GM19397 (cell line): ENCODE results near the gene CPTP.

Source experiments
- ATAC-seq: cut with Tn5 transposase; IDR thresholded peaks from one replicate; pipeline ENCODE4 v1.9.1; 2021; ENCODE audit warnings: mild to moderate bottlenecking, moderate library complexity; ENCODE audit not compliant: unreplicated experiment

Gene CPTP

DNA sequence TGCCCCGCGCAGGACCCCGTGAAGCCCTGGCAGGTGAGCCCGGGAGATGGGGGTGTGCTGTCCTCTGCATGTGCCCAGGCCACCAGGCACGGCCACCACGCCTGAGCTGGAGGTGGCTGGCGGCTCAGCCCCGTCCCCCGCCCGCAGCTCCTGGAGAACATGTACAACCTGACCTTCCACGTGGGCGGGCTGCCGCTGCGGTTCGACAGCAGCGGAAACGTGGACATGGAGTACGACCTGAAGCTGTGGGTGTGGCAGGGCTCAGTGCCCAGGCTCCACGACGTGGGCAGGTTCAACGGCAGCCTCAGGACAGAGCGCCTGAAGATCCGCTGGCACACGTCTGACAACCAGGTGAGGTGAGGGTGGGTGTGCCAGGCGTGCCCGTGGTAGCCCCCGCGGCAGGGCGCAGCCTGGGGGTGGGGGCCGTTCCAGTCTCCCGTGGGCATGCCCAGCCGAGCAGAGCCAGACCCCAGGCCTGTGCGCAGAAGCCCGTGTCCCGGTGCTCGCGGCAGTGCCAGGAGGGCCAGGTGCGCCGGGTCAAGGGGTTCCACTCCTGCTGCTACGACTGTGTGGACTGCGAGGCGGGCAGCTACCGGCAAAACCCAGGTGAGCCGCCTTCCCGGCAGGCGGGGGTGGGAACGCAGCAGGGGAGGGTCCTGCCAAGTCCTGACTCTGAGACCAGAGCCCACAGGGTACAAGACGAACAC is 8.3 kb downstream of the CPTP start:
- no peak for ATAC-seq

DNA sequence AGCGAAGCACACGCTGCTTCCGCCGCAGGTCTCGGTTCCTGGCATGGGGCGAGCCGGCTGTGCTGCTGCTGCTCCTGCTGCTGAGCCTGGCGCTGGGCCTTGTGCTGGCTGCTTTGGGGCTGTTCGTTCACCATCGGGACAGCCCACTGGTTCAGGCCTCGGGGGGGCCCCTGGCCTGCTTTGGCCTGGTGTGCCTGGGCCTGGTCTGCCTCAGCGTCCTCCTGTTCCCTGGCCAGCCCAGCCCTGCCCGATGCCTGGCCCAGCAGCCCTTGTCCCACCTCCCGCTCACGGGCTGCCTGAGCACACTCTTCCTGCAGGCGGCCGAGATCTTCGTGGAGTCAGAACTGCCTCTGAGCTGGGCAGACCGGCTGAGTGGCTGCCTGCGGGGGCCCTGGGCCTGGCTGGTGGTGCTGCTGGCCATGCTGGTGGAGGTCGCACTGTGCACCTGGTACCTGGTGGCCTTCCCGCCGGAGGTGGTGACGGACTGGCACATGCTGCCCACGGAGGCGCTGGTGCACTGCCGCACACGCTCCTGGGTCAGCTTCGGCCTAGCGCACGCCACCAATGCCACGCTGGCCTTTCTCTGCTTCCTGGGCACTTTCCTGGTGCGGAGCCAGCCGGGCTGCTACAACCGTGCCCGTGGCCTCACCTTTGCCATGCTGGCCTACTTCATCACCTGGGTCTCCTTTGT is 9.1 kb downstream of the CPTP start:
- no peak for ATAC-seq

DNA sequence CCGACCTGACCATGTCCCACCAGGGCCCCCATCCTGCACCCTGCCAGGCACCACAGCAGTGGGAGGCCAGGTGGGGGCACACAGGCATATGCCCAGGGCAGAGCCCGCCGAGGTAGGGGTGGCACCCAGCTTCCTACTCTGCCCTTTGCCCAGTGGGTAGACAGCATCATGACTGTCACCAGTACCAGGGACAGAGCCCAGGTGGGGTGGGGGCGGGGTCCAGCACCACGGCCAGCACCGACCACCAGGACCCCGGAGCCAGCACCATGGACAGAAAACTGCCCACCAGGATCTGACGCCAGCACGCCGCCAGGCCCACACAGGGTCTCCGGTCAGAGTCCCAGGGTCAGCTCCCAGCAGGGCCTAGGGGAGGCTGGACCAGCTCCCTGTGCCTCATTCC is 10.2 kb downstream of the CPTP start:
- no peak for ATAC-seq

DNA sequence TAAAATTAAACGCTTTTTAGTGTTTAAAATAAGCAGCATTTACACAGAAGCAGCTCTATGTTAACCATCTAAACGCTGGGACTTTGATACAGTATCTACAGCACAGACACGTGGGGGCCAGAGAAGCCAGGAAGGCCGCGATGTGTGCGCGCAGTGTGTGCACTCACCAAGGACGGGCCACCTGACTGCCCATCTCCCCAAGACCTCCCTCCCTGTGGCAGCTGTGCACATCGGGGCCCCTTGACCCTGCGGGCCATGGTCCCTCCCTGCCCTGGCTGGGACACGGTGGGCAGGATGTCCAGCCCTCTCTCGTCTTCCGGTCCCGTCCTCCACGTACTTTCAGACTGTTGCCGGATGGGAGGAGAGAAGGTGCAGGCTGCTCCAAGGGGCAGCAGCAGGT is 10.7 kb downstream of the CPTP start:
- ATAC-seq = no peak

DNA sequence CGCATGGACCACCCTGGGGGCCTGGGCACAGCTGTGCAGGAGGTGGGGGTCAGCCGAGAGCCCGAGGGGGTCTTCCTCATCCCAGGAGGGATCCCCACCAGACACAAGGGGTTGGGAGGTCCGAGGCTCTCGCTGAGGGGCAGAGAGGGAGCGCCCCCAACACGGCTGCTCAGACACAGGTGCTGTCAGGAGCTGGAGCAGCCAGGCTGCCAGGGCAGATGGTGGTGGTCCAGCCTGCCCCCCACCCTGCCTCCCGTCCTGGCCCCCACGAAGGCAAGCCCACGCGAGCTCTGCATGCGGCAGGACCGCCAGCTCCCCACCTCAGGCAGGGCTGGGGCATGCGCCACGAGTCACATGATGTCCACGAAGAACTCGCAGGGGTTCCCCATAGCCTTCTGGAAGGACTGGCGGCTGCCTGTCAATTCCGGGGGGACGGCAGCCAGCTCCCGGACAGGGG is 11.2 kb downstream of the CPTP start:
- no peak for ATAC-seq

DNA sequence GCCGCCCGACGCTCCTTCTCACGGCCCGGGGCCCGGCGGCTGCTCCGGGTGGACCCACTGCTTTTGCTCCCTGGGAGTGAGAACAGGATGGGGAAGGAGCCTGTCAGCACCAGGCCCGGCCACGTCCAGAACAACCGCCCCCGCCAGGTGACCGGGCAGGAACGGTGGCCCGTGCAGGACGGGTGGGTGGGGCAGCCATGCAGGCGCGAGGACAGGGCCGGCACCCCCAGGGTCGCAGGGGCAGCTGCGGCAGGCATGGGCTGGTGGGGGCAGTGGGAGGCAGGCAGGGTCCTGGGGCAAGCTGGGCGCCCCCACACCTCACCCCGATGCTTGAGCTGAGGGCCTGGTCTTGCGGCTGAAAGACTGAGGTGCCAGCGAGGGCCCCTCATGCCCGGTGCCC is 11.8 kb downstream of the CPTP start:
- ATAC-seq = no peak

DNA sequence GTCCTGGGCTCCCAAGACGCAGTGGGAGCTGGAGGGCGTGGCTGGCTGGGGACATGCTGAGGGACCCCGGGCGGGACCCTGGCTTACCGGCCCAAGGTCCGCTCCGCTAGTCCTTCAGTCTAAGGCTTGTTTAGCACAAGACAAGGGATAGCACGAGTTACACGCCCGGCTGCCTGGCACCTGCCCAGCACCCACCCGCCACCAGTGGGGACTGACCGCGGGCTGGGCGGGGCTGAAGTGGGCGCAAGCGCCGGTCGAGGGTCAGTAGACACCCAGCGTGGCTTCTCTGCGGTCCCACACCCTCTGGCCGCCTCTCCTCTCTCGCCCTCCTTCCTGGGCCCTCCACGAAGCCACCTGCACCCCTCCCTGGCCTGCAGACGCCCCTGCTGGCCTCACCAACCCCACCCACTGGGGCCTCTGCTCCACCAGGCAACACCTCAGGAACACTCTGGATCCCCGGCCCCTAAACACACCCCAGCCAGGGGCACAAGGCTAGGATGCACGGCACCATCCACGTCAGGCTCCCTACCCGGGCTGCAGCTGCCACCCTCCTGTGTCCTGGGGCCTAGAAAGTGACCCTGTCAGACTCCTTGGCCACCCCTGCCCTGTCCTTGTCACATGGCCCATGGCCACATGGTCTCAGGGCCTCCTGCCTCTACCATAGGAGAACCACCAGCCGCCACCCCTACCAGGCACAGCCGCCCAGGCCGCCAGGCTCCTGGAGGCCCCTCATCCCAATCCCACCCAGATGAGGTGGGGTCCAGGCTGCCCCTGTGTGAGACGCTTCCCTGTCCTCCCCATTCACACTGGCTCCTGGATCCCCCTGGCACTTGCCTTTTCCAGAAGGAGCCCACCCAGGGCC is 12.6 kb downstream of the CPTP start:
- ATAC-seq = no peak

DNA sequence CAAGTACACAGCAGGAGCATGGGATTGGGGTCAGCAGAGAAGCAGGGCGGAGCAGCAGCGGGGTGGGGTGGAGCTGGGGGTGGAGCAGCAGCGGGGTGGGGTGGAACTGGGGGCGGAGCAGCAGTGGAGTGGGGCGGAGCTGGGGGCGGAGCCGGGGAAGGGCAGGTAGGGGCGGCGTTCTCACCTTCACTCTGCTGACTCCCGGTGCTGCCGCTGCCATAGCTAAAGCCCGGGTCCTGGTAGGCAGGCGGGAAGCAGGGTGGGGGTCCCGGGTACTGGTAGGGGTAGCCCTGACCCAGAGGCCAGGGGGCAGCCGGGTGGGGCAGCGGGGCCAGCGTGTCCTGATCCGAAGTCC is 13.2 kb downstream of the CPTP start:
- ATAC-seq = no peak

DNA sequence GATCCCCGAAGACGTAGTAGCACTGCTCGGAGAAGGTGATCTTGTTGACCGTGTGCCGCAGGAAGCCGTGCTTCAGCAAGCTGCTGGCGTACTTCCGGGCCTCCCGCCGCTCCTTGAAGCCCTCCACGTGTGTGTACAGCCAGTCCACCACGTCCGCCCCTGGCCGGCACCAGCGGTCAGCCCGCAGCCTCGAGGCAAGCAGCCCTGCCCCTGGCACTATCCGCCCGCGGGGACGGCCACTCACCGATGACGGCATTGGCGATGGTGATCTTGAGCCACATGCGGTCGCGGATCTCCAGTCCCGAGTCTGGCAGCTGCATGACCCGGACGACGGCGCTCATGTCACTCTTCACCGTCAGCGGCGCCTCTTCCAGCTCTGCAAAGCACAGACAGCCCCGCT is 13.7 kb downstream of the CPTP start:
- no peak for ATAC-seq

DNA sequence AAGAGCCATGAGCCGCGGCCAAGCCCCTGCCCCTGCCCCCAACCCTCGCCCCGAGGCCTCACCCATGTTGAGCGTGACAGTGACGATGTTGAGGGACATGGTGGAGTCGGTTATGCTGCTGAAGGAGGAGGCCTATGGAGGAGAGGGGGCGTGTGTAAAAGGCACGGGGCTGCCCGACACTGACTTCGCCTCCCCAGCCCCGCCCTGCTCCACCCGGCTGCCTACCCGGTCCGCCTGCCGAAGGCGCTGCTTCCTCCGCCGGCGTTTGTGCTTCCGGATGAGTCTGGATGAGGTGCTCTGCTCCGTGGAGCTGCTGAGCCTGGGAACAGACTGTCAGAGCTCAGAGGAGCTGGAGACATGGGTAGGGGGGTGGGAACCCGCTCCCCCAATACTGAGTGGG is 15.6 kb downstream of the CPTP start:
- no peak for ATAC-seq

DNA sequence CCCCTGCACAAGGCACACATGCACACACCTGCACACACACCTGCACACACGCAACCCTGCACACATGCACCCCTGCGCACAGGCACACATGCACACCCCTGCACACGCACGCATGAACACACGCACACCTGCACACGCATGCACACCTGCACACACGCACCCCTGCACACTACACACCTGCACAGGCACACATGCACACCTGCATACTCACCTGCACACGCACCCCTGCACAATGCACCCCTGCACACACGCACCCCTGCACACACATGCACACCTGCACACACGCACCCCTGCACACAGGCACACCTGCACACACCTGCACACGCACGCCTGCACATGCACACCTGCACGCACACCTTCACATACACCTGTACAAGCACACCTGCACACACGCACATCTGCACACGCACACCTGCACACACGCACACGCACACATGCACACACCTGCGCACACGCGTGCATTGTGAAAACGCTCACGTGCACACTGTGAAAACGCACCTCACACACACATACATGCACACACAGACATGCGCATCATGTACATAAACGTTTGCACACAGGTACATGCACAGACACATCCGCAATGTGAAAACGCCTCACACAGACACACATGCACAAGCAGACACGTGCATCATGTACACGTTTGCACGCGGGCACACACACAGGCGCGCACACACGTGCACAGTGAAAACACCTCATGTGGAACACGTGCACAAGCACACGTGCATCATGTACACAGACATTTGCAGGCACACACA is 16.4 kb downstream of the CPTP start:
- ATAC-seq = no peak

DNA sequence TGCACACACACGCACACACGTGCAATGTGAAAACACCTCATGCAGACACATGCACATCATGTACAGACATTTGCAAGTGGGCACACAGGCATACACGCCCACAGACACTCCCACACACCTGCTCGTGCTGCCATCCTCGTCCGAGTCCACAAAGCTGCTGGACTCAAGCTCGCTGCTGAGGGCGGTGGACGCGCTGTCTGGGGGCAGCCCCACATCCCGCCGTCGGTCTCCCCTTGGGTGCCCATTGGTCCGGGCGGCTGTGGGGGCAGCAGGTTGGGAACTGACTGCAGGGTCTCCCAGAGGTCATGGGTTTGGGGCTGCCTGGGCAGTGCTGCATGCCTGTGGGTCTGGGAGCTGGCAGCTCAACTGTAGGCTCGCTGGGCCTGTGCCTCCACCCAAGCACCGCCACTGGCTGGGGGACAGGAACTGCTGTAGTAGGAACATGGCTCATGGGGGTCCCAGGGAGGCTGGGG is 17.0 kb downstream of the CPTP start:
- no peak for ATAC-seq

DNA sequence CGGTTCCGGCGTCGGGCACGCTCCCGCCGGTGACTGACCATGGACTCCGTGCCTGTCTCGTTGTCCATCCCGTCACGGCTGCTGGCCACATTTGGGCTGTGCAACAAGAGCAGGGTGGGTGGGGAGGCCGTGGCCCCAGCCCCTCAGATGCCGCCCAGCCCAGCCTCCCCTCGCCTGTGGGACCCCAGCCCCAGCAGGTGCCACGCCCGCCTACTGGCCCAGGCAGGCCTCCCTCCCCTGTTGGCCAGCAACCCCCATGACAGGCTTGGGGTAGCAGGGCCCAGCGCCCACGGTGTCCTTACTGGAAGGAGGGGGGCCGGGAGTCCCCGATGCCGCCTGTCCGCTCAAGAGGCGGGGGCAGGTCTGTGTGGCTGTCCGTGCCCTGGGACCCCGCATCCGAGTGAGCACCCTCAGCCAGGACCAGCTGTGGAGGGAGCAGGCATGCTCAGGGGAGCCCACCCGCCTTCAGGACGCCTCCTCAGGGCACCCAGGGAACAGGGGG is 17.5 kb downstream of the CPTP start:
- no peak for ATAC-seq

DNA sequence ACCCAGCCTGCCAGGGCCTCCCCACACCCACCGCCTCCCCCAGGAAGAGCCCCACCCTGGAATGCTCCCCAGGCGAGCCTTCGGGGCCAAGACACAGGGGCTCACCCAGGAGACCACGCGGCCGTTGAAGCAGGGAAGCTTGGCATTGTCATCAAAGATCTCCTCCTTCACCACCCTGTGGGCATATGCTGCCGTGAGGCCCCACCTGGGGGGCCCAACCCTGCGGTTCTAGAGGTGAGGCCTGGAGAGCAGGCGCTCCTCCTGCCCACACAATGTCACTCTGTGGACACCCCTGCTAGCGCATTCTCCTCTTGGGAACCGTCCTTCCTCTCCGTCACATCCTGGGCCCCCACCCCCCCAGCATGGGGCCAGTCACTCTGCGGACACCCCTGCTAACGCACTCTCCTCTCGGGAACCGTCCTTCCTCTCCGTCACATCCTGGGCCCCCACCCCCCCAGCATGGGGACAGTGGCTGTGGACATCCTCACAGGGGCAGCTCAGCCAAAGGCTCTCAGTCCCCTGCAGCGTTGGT is 18.0 kb downstream of the CPTP start:
- no peak for ATAC-seq

DNA sequence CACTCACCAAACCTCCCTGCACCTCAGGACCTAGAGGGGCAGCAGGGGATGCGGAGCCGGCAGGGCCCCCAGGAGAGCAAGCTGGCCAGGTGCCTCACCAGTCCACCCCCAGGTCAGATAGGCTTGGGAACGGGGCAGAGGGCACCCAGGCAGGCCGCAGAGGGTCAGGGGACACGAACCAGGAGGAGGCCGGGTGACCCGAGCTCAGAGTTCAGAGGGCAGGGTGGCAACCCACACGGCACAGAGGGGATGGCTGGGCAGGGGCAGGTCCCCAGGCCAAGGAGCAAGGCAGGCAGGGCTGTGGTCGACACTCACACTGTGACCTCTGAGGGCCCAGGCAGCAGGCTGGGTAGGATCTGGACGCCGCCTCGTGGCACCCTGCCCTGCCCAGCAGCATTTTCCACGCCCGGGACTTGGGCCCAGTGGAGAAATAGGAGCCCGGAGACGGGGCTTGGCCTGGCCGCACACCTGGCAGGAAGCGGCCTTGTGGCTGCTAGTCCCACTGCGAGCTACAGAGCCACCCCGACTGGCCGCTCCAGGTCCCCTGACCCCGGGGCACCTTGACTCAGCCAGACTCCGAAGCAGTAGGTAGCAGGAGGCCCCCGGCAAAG is 19.3 kb downstream of the CPTP start:
- no peak for ATAC-seq

DNA sequence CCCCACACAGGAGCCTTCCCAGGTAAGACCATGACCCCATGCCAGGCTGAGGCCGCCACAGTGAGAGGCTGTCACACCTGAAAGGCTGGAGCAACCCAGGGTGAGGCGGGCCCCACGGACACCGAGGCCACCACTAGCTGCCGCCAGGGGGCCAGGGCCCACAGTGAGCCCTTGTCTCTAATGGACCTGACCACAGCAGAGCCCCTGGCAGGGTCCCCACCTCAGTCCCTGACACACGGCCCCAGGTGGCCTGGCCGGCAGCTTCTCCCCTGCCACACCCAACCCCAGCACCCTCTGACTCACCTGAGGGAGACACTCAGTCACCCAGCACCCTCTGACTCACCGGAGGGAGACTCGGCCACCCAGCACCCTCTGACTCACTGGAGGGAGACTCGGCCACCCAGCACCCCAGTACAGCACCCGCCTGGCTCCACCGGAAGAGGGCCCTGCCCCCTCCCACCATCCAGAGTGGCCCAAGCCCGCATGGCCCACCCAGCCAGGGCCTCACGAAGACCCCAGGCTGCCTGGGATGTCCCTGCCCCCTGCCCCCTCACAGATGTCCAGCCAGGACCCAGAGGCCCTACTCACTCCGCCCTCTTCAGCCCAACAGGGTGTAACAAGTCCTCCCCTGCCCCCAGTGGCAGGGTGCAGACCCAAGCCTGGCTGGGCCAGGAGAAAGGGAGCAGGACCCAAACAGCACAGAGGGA is 20.2 kb downstream of the CPTP start:
- no peak for ATAC-seq

DNA sequence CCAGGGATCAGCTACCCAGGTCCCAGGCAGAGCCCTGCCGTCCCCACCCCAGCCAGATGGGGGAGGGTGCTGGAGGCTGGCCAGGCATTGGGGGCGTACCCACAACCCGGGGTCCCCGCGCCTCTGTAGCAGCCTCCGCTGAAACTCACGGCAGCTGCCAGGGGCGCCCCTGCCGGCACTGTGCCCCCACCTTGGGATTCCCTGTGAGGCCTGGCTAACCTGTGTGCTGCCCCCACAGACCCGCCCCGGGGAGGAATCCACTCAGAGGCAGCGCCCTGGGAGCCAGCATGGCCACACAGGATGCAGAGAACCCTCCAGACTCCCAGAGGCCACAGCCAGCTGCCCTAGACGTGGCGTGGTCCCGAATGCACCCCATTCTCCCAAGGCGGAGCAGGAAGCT is 20.8 kb downstream of the CPTP start:
- no peak for ATAC-seq

DNA sequence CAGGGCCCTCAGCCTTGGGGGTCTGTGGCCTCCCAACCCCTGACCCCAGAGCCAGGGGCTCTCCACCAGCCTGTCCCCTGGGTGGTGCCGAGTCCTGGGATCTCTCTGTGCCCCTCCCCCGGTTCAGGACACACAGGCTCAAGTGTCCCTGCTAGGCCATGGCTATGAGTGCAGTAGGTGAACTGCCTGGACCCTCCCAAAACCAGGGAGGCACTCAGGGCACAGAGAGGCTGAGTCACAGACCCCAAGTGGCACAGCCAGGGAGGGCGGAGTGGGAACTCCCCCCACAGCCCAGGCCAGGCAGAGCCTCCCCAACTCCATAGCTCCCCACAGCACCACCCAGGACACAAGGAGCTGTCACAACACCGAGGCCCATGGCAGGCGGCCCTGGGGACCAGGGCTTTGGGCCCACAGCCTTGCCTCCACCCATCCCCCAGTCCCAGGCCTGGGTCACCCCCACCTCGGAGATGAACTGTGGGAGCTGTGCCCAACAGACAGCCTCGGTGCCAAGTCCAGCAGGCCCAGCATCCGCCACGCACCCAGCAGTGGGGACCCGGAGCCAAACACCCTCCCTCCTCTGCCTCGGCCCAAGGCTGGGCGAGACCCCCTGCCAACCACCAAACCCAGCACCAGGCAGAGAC is 21.4 kb downstream of the CPTP start:
- ATAC-seq = no peak

DNA sequence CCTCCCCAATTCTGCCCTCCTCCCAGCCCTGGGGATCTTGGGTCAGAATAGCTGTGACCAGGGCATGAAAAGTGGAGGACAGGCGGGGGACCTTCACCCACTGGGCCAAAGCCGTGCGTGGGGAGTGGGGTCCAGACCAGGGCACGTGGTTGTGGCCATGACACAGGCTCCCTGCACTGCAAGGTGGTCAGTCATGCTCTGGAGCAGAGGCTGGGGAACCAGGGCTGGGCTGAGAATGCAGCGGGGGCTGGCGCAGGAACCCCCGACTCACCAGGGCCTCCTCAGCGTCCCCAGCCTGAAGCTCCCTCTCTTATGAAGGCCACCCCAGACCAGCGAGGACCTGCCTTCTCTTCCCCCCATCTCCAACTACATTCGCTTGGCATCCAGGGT is 21.9 kb downstream of the CPTP start:
- no peak for ATAC-seq
